ENCODE data around the gene FNBP1L. TPM values are rescaled to one million over a fixed set of nuclear protein-coding genes. Genes with fewer than 3 reads are reported as not detected.

FNBP1L gene
- total RNA-seq, 1 experiment from 2014 or later = 119 TPM

DNA sequence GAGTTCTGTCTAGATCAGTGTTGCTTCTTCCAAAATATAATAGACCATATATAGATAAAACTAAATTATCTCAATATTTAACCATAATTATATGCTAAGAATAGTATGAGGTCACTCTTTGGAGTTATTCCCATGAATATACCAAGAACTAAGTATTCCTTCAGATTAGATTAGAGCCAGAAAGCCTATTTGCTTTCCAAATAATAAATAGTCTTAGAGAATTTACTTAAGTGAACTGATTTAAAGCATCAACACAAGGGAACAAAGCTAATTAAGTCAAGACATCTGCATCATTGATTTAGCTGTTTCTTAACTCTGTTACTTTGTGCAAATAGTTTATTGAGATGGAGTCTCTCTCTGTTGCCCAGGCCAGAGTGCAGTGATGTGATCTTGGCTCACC lies 35.7 kb downstream of the FNBP1L start:
- Histone ChIP-seq H3K56ac (ENCODE audit: insufficient read length, low read depth, low read length) (no peak overlapping the region), H3K4ac (ENCODE audit: low read depth, low read length) (no peak overlapping the region), H3K27ac (ENCODE audit: insufficient read length, low read depth, low read length) (no peak overlapping the region), H2AFZ (ENCODE audit: low read length) (no peak overlapping the region), H4K5ac (ENCODE audit: insufficient read length, low read depth, low read length) (no peak overlapping the region), H4K8ac (replicated peaks; ENCODE audit: insufficient read length, low read depth, low read length) (no peak overlapping the region), H3K79me2 (ENCODE audit: insufficient read depth, low read length) (peaks cover 45% of the 10 kb centered on the region; the same call in 1 of the 2 replicates), H3K27me3 (ENCODE audit: insufficient read depth, low read length) (no peaks in the 10 kb centered on the region), H3K4me2 (ENCODE audit: insufficient read depth, insufficient read length, low read length) (no peak overlapping the region), H2BK15ac (ENCODE audit: low read depth, low read length) (no peak overlapping the region), H3K14ac (ENCODE audit: insufficient read depth, low read length) (no peak overlapping the region), H3K18ac (ENCODE audit: insufficient read length, low read depth, low read length) (no peak overlapping the region), H2BK5ac (ENCODE audit: insufficient read length, low read length) (no peak overlapping the region), H2BK20ac (ENCODE audit: low read depth, low read length, poor library complexity, severe bottlenecking) (no peak overlapping the region), H3K4me1 (ENCODE audit: insufficient read depth, low read length) (no peaks in the 10 kb centered on the region), H3K23me2 (ENCODE audit: insufficient read length, low read depth, low read length, poor library complexity, severe bottlenecking) (no peaks in the 10 kb centered on the region), H3K9ac (ENCODE audit: extremely low read depth, insufficient read length, low read length) (no peak overlapping the region), H3T11ph (ENCODE audit: low read length) (no peak overlapping the region), H3K9me3 (ENCODE audit: control insufficient read depth, low read depth, low read length) (no peaks in the 10 kb centered on the region), H4K20me1 (ENCODE audit: control insufficient read depth, insufficient read depth, insufficient read length) (no peaks in the 10 kb centered on the region), H2BK120ac (ENCODE audit: low read depth, low read length, poor library complexity, severe bottlenecking) (no peak overlapping the region), H4K91ac (ENCODE audit: insufficient read length, low read depth, low read length) (no peak overlapping the region), H2BK12ac (ENCODE audit: insufficient read length, low read depth, low read length) (no peak overlapping the region), H3K23ac (ENCODE audit: insufficient read length, low read depth, low read length) (no peak overlapping the region), H2AK5ac (ENCODE audit: insufficient read length, low read length) (no peak overlapping the region), H3K79me1 (ENCODE audit: insufficient read depth, low read depth, low read length, poor library complexity, severe bottlenecking) (peaks cover 4% of the 10 kb centered on the region)
- Mint-ChIP-seq H3K27me3 (ENCODE audit: low read depth) (no peaks in the 10 kb centered on the region), H3K9me3 (peaks cover 13 to 16% of the 10 kb centered on the region in 2 experiments), H3K4me1 (peaks cover 25 to 34% of the 10 kb centered on the region in 2 experiments), H3K36me3 (ENCODE audit: insufficient read depth in 1 of 3, low read depth in 3 of 3) (peaks cover 14 to 22% (median 20%) of the 10 kb centered on the region in 3 experiments), H3K27ac (no peak overlapping the region), H3K4me3 (no peak overlapping the region)
- DNase-seq = no peak
- TF ChIP-seq, protein P1, sequence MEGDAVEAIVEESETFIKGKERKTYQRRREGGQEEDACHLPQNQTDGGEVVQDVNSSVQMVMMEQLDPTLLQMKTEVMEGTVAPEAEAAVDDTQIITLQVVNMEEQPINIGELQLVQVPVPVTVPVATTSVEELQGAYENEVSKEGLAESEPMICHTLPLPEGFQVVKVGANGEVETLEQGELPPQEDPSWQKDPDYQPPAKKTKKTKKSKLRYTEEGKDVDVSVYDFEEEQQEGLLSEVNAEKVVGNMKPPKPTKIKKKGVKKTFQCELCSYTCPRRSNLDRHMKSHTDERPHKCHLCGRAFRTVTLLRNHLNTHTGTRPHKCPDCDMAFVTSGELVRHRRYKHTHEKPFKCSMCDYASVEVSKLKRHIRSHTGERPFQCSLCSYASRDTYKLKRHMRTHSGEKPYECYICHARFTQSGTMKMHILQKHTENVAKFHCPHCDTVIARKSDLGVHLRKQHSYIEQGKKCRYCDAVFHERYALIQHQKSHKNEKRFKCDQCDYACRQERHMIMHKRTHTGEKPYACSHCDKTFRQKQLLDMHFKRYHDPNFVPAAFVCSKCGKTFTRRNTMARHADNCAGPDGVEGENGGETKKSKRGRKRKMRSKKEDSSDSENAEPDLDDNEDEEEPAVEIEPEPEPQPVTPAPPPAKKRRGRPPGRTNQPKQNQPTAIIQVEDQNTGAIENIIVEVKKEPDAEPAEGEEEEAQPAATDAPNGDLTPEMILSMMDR (conservative IDR thresholded peaks at IDR 0.05) = no peak
